Mononuclear cell (primary cell): ENCODE results near the gene PACRGL. TPM values are rescaled to one million over a fixed set of nuclear protein-coding genes. Genes with fewer than 3 reads are reported as not detected.
"Not testable (repeated sequence)": the region's sequence is repeated elsewhere in the genome, so short reads cannot be mapped to it uniquely, and the experiment has no call there.

Source experiments
- H3K27me3 ChIP-seq: 2 replicates; pipeline ENCODE4 v1.6.0; 2011; ENCODE audit warnings: low read length, control low read depth; ENCODE audit not compliant: insufficient read depth
- H3K4me1 ChIP-seq: 2 replicates; pipeline ENCODE4 v1.5.1; 2011; ENCODE audit warnings: mild to moderate bottlenecking, low read length, control low read depth; ENCODE audit not compliant: insufficient read depth
- H3K4me3 ChIP-seq: 2 replicates; pipeline ENCODE4 v1.5.1; 2011; ENCODE audit warnings: mild to moderate bottlenecking, low read length, moderate library complexity
- H3K9me3 ChIP-seq: 2 replicates; pipeline ENCODE4 v1.5.1; 2011; ENCODE audit warnings: low read depth, mild to moderate bottlenecking, control low read depth, low read length
- total RNA-seq: library from RNA; depleted of rRNA; stranded (reverse); fragments of >200 nt; gene quantifications from one replicate; pipeline ENCODE4 v1.2.3, GENCODE V29; 2012

Gene PACRGL
- total RNA-seq, 1 donor, result 7.0 TPM

DNA sequence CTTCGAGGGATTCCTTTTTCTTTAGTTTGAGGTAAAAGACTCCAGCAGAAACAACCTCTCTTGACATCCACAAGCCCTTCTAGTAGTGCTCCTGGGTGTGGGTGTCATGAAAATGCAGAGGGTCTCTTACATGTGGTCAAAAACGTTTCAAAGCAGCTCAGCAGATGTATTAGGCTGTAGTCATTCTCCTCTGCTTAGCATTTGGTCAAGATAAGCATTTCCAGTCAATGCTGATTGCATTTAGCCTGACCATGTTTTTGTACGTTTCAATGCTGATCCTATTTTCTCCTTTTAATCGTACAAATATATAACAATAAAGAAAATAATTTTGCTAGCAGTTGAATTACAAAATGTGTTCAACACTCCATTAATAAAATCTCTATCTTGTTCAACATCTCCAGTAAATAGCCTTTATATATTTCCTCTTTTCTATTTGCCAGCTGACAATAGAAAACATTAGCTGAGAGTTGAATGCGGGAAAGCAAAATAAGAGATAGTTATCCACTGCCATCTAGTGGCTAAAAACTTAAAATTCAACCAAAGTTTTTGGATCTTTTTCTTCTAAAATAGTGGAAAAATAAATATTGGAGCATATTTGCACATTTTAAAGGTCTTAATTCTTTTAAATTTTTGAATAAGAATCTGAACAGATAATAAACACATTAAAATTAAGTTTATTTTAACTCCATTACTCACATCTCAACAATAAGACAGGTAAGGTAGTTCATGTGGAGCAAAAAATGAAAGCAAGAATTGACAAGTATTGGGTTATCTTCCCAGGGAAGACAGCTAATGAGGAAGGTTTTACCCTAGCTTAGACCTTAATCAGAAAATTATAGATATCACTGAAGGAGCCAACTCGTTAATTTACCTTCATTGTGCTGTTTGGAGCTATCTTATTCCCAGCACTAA is 15.2 kb upstream of the PACRGL start:
- H3K9me3 ChIP-seq, result no peaks in the 10 kb centered on the region
- no peak overlapping the region for H3K4me3 ChIP-seq
- no peaks in the 10 kb centered on the region for H3K4me1 ChIP-seq
- H3K27me3 ChIP-seq, result peaks cover 6% of the 10 kb centered on the region

DNA sequence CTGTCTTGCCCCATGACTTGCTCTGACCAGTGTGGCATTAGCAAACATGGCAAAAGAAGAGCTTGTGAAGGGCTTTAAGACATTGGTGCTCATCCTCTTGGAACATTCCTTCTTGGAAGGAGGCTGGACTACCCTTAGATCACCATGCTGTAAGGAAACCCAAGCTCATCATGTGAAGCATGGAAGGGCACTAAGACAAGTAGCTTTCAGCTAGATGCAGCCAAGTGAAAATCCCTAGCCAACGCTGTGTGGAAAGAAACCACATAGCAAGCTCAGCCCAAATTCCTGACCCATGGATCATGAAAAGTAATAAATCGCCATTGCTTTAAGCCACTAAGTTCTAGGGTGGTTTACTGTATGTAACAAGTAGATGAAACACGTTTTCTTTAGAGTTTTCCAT is 12.4 kb upstream of the PACRGL start:
- H3K27me3 ChIP-seq, result peaks cover 6% of the 10 kb centered on the region
- no peaks in the 10 kb centered on the region for H3K9me3 ChIP-seq
- H3K4me1 ChIP-seq, result no peaks in the 10 kb centered on the region

DNA sequence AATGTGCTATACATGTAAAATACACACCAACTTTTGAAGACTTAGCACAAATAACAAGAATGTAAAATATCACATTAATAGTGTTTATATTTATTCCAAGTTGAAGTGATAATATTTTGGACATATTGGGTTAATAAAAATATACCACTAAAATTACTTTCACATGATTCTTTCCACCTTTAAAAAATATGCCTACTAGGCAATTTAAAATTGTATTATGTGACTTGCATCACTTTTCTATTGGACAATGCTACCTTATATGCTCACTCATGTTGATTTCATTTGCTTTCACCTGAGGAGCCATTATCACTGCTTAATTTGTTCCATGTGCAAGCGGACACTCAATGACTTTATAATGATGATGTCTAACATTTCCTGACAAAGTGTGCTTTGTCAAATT is 3.4 kb upstream of the PACRGL start:
- no peak overlapping the region for H3K4me3 ChIP-seq
- H3K4me1 ChIP-seq, result peaks cover 15% of the 10 kb centered on the region
- H3K27me3 ChIP-seq, result peaks cover 3% of the 10 kb centered on the region
- no peaks in the 10 kb centered on the region for H3K9me3 ChIP-seq

More for the DNA sequence above, 12.4 kb upstream of the PACRGL start:
- no peak overlapping the region for H3K4me3 ChIP-seq

DNA sequence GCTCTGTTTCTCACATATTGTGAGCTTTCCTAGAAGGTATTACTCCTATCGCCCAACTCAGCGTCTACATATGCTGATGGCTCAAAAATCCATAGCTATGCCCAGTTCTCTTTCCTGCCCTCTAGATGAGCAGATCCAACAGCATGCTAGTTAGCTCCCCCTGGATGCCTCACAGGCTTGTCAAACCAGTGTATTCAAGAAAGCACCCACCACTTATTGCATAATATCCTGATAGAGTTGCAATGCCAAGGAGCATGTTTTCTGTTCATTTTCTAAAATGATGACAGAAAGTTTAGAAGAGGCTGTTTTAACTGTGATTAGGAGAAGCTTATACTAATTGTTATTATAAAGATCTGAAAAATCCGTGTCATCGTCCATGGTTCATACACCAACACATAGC is 1.9 kb upstream of the PACRGL start:
- Histone ChIP-seq H3K4me3 (no peak overlapping the region), H3K4me1 (peaks cover 15% of the 10 kb centered on the region), H3K9me3 (no peaks in the 10 kb centered on the region), H3K27me3 (peaks cover 3% of the 10 kb centered on the region)

DNA sequence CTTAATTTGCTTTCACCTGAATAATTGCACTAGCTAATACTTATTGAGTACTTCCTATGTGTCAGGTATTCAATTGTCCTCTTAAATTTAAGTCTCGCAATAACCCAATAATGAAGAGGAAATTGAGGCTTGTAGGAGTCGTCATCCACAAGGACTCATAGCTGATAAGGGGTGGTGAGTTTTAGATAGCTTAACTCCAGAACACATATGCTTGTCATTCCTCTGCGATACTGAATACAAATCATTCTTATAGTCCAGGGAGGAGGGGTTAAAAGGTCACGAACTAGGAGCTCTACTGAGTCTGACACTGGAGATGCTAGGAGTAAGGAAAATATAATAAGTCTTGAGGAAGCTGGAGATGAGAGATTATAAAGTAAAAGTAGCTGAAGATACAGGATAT is 1.4 kb upstream of the PACRGL start:
- Histone ChIP-seq H3K4me3 (no peak overlapping the region), H3K4me1 (peaks cover 15% of the 10 kb centered on the region), H3K9me3 (no peaks in the 10 kb centered on the region), H3K27me3 (peaks cover 3% of the 10 kb centered on the region)

DNA sequence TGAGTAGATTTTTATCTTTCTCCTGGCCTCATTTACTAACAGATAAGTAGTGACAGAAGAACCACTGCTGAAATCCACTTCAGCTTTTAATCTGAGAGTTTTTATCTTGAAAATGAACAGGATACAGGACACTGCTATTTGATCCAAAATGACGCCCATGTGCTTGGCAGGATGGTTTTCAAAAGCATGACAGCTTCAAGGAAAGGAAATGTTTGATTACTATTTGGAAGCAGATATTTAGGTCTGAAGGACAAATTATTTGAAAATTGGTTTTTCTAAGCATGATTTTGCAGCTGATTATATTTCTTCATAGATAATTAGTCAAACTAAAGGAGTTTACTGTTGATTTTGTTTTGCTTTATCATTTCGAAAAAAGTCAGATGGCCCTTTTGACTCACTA is 11.1 kb downstream of the PACRGL start:
- Histone ChIP-seq H3K4me3 (no peak overlapping the region), H3K4me1 (no peaks in the 10 kb centered on the region), H3K27me3 (no peaks in the 10 kb centered on the region), H3K9me3 (no peaks in the 10 kb centered on the region)

DNA sequence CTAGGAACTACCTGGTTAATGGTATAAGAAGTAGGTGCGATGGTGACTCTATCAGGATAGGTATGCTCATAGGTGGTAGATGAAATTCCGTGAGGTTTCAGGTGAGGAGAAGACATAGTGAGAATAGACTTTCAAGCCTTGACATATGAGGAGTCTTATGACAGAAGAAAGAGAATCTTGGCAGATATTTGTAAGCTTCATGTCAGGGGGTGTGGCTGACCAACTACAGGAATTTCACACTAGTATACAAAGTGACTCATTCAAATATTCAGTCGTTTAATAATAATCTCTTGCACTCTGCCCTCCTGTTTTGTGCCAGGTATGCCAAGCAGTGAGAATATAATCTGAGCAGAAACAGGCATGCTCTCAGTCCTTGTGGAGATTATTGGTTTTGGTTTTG is 22.8 kb downstream of the PACRGL start:
- Histone ChIP-seq H3K9me3 (no peaks in the 10 kb centered on the region), H3K27me3 (no peaks in the 10 kb centered on the region), H3K4me3 (no peak overlapping the region), H3K4me1 (no peaks in the 10 kb centered on the region)

DNA sequence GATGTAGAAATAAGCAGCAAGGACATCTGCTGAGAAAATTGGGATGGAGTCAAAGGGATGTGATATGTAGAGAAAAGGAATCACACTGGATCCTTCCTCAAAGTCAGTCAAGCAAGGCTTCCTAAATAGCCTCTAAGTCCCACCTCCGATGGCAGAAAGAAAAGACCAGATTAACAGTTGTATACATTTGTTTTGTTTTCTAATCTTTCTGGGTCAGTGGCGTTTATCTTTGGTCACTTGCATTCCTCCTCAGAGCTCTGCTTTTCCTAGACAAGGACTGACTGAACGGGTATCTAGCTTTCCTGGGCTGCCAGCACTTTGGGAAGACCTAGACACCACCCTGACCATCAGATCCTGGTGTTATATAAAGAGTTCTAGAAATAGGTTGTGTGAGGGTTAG is 23.2 kb downstream of the PACRGL start:
- Histone ChIP-seq H3K4me3 (no peak overlapping the region), H3K27me3 (no peaks in the 10 kb centered on the region), H3K9me3 (no peaks in the 10 kb centered on the region), H3K4me1 (no peaks in the 10 kb centered on the region)

DNA sequence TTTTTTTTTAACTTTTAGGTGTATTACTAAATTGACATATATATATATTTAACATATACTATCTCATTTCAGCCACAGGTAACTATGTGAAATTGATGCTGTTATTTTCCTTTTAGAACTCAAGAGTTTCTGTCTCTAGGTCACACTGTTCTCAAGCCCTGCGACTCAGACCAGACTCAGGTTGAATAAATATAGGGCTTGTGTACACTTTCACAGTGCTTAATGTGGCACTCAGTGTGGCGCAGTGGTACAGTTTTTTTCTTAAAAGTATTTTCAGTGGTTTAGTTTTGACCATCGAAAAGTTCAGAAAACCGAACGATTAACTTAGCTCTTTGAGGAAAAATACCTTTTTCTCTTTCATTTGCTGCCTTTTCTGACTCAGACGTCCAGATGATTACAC is 24.7 kb downstream of the PACRGL start:
- Histone ChIP-seq H3K4me3 (no peak overlapping the region), H3K9me3 (no peaks in the 10 kb centered on the region), H3K4me1 (no peaks in the 10 kb centered on the region), H3K27me3 (no peaks in the 10 kb centered on the region)

DNA sequence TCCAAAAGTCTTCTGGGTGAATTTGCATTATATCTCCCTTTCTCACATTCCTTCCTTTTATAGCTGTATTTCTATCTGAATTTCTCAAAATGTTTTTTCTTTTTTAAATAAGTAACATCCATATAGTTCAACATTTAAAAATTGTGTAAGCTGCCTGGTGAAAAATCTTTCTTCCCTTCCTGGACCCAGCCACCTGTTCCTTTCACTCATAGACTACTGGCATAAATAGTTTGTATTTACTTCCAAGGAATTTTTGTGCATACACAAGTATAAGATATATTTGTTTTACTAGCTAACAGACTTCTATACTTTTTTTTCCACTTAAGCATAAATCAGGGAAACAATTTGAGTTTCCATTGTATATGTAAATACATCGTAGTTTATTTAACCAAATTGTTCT is 35.7 kb downstream of the PACRGL start:
- no peak overlapping the region for H3K4me3 ChIP-seq
- no peaks in the 10 kb centered on the region for H3K4me1 ChIP-seq
- no peaks in the 10 kb centered on the region for H3K27me3 ChIP-seq
- H3K9me3 ChIP-seq, result peaks cover 7% of the 10 kb centered on the region

DNA sequence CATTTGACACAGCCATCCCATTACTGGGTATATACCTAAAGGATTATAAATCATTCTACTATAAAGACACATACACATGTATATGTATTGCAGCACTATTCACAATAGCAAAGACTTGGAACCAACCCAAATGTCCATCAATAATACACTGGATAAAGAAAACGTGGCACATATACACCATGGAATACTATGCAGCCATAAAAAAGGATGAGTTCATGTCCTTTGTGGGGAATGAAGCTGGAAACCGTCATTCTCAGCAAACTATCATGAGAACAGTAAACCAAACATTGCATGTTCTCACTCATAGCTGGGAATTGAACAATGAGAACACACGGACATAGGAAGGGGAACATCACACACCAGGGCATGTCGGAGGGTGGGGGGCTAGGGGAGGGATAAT is 45.7 kb downstream of the PACRGL start:
- H3K9me3 ChIP-seq, H3K27me3 ChIP-seq, H3K4me3 ChIP-seq, H3K4me1 ChIP-seq: not testable (repeated sequence)

DNA sequence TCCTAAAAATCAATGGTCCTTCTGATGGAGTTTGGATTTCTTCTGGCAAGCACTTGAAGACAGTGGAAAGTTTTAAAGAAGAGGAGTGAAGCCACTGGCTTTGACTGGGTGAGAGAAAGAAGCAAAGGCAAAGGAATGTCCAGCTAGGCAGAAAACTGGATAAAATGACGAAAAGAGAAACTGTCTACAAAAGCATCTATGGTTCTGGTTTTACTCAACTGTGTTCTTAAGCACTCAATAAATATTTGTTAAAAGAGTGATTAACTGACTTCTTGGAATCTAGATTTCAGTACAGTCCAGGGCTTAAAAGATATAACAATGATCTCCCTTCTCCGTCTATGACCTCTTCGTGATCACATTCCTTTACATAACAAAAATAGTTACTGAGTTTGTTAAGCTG is 52.4 kb downstream of the PACRGL start:
- no peaks in the 10 kb centered on the region for H3K9me3 ChIP-seq
- H3K27me3 ChIP-seq, result no peaks in the 10 kb centered on the region
- H3K4me3 ChIP-seq, result no peak overlapping the region
- no peaks in the 10 kb centered on the region for H3K4me1 ChIP-seq

DNA sequence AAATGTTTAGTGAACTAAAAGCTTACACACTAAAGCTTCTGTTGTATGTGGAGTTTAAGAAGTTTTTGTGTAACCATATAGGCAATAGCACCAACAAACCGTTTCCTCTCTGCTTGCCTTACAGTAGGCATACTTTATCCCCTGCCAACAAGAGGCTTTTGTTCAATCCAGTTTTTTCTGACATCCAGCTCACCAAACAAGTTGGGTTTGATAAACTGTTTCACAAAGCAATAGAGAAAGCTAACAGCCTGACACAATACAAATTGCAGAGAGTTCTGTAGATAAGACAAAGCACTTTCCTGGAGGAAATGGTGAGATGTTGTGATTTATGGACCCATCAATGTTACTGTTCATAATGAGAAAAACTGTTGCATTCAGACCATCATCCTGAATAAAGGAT is 53.8 kb downstream of the PACRGL start:
- Histone ChIP-seq H3K9me3 (no peaks in the 10 kb centered on the region), H3K4me1 (no peaks in the 10 kb centered on the region), H3K4me3 (no peak overlapping the region), H3K27me3 (no peaks in the 10 kb centered on the region)

DNA sequence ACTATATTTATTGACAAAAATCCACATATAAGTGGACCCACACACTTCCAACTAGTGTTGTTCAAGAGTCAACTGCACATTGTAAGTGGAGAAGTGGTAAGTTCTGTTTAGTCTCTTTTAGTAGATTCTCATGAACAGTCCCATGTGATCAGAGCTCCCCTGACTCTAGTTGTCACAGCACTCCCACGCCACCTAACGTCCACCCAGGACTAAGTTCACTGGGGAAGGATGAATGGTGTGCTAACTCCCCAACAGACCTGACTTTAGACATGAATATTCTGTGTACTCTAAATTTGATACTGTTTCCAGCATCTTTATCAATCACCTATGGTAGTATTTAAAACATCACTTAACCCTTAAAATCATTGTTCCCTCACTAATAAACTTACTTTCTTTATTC is 59.8 kb downstream of the PACRGL start:
- Histone ChIP-seq H3K4me3 (no peak overlapping the region), H3K9me3 (no peaks in the 10 kb centered on the region), H3K27me3 (no peaks in the 10 kb centered on the region), H3K4me1 (no peaks in the 10 kb centered on the region)

DNA sequence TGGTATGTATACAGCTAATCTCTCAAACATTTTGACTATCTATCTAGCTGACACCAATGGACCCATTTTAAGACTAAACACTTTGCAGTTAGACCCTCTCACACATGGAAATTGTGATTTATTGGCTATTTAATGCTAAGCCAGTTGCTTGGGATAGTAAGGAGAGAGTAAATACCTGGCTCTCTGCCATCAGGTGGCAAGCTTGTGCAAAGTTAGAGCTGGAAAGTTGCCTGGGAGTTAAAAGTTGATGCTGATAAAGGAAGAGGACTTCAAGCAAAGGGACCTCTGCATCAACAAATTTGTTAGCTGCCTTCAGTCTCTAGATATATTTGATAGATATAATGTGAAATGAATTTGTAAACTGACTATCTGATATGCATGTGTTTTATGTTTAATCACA is 61.1 kb downstream of the PACRGL start:
- no peak overlapping the region for H3K4me3 ChIP-seq
- no peaks in the 10 kb centered on the region for H3K4me1 ChIP-seq
- H3K9me3 ChIP-seq, result no peaks in the 10 kb centered on the region
- no peaks in the 10 kb centered on the region for H3K27me3 ChIP-seq

DNA sequence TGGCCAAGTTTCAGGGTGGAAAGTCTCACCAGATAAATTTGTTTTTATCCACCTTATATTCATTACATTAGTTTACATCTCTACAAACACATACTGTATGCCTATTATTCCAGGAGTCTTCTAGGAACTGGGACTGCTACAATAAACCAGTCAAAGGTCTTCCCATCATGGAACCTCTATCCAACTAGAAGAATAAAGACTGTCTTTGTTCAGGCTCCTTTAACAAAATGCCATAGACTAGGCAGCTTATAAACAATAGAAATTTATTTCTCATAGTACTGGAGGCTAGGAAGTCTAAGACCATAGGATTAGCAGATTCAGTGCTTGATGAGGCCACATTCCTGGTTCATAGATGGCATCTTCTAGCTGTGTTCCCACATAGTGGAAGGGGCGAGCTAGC is 61.6 kb downstream of the PACRGL start:
- H3K27me3 ChIP-seq, result no peaks in the 10 kb centered on the region
- H3K4me3 ChIP-seq, result no peak overlapping the region
- no peaks in the 10 kb centered on the region for H3K4me1 ChIP-seq
- H3K9me3 ChIP-seq, result no peaks in the 10 kb centered on the region
